ENCODE data around the gene TCF7. TPM values are rescaled to one million over a fixed set of nuclear protein-coding genes. Genes with fewer than 3 reads are reported as not detected.

The TCF7 gene
- total RNA-seq, 1 experiment from 2014 or later: 11.1 TPM

- in situ Hi-C loops (cut with HindIII; ENCODE audit: low sequenced_read_pairs): no loop called here
- DNase-seq (ENCODE audit: low spot score): no peak
These were observed 4.1 kb upstream of the TCF7 start for GRCh38 chr5:134110382-134110781.

GRCh38 chr5:134111741-134112647 is 2.5 kb upstream of the TCF7 start:
- no peak for DNase-seq (ENCODE audit: low spot score)
- in situ Hi-C loops (cut with HindIII; ENCODE audit: low sequenced_read_pairs): no loop called here

- in situ Hi-C loops (cut with HindIII; ENCODE audit: low sequenced_read_pairs): no loop called here
- no peak for DNase-seq (ENCODE audit: low spot score)
These were observed 1.6 kb upstream of the TCF7 start for GRCh38 chr5:134112726-134113362.

- in situ Hi-C loops (cut with HindIII; ENCODE audit: low sequenced_read_pairs): no loop called here
- no peak for DNase-seq (ENCODE audit: low spot score)
These were observed 1.1 kb upstream of the TCF7 start for GRCh38 chr5:134113363-134113889.

GRCh38 chr5:134114886-134115805 is 665 bp downstream of the TCF7 start:
- in situ Hi-C loops (cut with HindIII; ENCODE audit: low sequenced_read_pairs): no loop called here

GRCh38 chr5:134115806-134116175 is 1.3 kb downstream of the TCF7 start:
- in situ Hi-C loops (cut with HindIII; ENCODE audit: low sequenced_read_pairs): no loop called here

More at GRCh38 chr5:134114886-134115805, 665 bp downstream of the TCF7 start:
- no peak for DNase-seq (ENCODE audit: low spot score)

GRCh38 chr5:134116286-134116685 is 1.8 kb downstream of the TCF7 start:
- in situ Hi-C loops (cut with HindIII; ENCODE audit: low sequenced_read_pairs): no loop called here

More at GRCh38 chr5:134115806-134116175, 1.3 kb downstream of the TCF7 start:
- no peak for DNase-seq (ENCODE audit: low spot score)

GRCh38 chr5:134116789-134117761 is 2.6 kb downstream of the TCF7 start:
- DNase-seq (ENCODE audit: low spot score): no peak
- in situ Hi-C loops (cut with HindIII; ENCODE audit: low sequenced_read_pairs): no loop called here

More at GRCh38 chr5:134116286-134116685, 1.8 kb downstream of the TCF7 start:
- DNase-seq (ENCODE audit: low spot score): no peak

- DNase-seq (ENCODE audit: low spot score): no peak
- in situ Hi-C loops (cut with HindIII; ENCODE audit: low sequenced_read_pairs): no loop called here
These were observed 3.8 kb downstream of the TCF7 start for GRCh38 chr5:134118212-134118835.

- in situ Hi-C loops (cut with HindIII; ENCODE audit: low sequenced_read_pairs): no loop called here
- DNase-seq (ENCODE audit: low spot score): no peak
These were observed 5.2 kb downstream of the TCF7 start for GRCh38 chr5:134119720-134120119.

- no peak for DNase-seq (ENCODE audit: low spot score)
- in situ Hi-C loops (cut with HindIII; ENCODE audit: low sequenced_read_pairs): no loop called here
These were observed 6.1 kb downstream of the TCF7 start for GRCh38 chr5:134120386-134121138.

GRCh38 chr5:134122530-134122929 is 8.0 kb downstream of the TCF7 start:
- in situ Hi-C loops (cut with HindIII; ENCODE audit: low sequenced_read_pairs): no loop called here
- DNase-seq (ENCODE audit: low spot score): no peak

GRCh38 chr5:134123360-134123759 is 8.9 kb downstream of the TCF7 start:
- DNase-seq (ENCODE audit: low spot score): no peak
- in situ Hi-C loops (cut with HindIII; ENCODE audit: low sequenced_read_pairs): no loop called here

GRCh38 chr5:134124289-134125038 is 10.0 kb downstream of the TCF7 start:
- DNase-seq (ENCODE audit: low spot score): no peak
- in situ Hi-C loops (cut with HindIII; ENCODE audit: low sequenced_read_pairs): loop anchor here (5.0 kb wide), 1 partner anchor 72 kb away; no protein-coding TSS in a partner anchor

- in situ Hi-C loops (cut with HindIII; ENCODE audit: low sequenced_read_pairs): loop anchor here (5.0 kb wide), 1 partner anchor 73 kb away; no protein-coding TSS in a partner anchor
- peak; percentile 91 for DNase-seq (ENCODE audit: low spot score)
These were observed 10.8 kb downstream of the TCF7 start for GRCh38 chr5:134125039-134126015.

Measured in G401 (cell line).